Left lung (tissue), 10 donors: ENCODE measurements around the gene ARL10. TPM values are rescaled to one million over a fixed set of nuclear protein-coding genes. Genes with fewer than 3 reads are reported as not detected.

ENCODE experiments used
- ATAC-seq: fragments of 200-7000 bp; cut with Tn5 transposase; one replicate; pipeline ENCODE4 v1.9.1; 2020; ENCODE audit warnings: moderate library complexity
- DNase-seq, 4 donors: peaks; one replicate each; pipeline ENCODE4 v3.0.0-alpha.2; 2013 to 2020
- H3K27ac ChIP-seq, 2 donors: fragments of 200-600 bp; sonication (generic) in 1 of 2; one replicate each; pipeline versions ENCODE4 v1.5.0 to v1.8.0; 2020 to 2021
- H3K27me3 ChIP-seq, 2 donors: fragments of 200-600 bp; sonication (generic) in 1 of 2; one replicate each; pipeline versions ENCODE4 v1.5.0 to v1.8.0; 2020 to 2021
- H3K36me3 ChIP-seq, 2 donors: fragments of 200-600 bp; sonication (generic) in 1 of 2; one replicate each; pipeline versions ENCODE4 v1.5.0 to v1.8.0; 2020 to 2021
- H3K4me1 ChIP-seq, 2 donors: fragments of 200-600 bp; one replicate each; pipeline ENCODE4 v1.8.0; 2021
- H3K4me3 ChIP-seq, 2 donors: fragments of 200-600 bp; sonication (generic) in 1 of 2; one replicate each; pipeline versions ENCODE4 v1.5.0 to v1.8.0; 2020 to 2021; ENCODE audit warnings: mild to moderate bottlenecking in 1 of 2
- H3K9me3 ChIP-seq, 2 donors: fragments of 200-600 bp; sonication (generic) in 1 of 2; one replicate each; pipeline versions ENCODE4 v1.5.0 to v1.8.0; 2020 to 2021
- intact Hi-C, 2 donors: fragments of 100-400 bp; cut with DNase I; formaldehyde crosslinking; loops; one replicate each; pipeline versions ENCODE4 v1.11.2 to v1.14.2; 2022
- polyA plus RNA-seq, 6 donors: library from polyadenylated mRNA; unstranded; fragments of 120-200 nt; gene quantifications; one replicate each; pipeline ENCODE4 v1.2.1, GENCODE V29; 2013; ENCODE audit not compliant: insufficient read length in 6 of 6
- total RNA-seq, 2 donors: library from RNA; stranded (reverse); fragmentation: NEBNext Ultra II Directional; extraction: Animal tissue kit (Norgen Biotek cat#: 25700); gene quantifications; one replicate each; pipeline ENCODE4 v1.2.1, GENCODE V29; 2021
- TF ChIP-seq, protein P1 (sequence below), 2 donors: fragments of 200-600 bp; sonication (generic) in 1 of 2; IDR thresholded peaks; one replicate each; pipeline versions ENCODE4 v1.5.0 to v1.8.0; 2021; ENCODE audit warnings: antibody characterized with exemption in 2 of 2
- donor health status: DM: no; HTN: yes; CAD: no.
- donor health status: DM: no; HTN: no; CAD: no.

The ARL10 gene
- total and polyA plus RNA-seq, 8 donors: 6.0 to 20.1 (median 18.2) TPM

DNA sequence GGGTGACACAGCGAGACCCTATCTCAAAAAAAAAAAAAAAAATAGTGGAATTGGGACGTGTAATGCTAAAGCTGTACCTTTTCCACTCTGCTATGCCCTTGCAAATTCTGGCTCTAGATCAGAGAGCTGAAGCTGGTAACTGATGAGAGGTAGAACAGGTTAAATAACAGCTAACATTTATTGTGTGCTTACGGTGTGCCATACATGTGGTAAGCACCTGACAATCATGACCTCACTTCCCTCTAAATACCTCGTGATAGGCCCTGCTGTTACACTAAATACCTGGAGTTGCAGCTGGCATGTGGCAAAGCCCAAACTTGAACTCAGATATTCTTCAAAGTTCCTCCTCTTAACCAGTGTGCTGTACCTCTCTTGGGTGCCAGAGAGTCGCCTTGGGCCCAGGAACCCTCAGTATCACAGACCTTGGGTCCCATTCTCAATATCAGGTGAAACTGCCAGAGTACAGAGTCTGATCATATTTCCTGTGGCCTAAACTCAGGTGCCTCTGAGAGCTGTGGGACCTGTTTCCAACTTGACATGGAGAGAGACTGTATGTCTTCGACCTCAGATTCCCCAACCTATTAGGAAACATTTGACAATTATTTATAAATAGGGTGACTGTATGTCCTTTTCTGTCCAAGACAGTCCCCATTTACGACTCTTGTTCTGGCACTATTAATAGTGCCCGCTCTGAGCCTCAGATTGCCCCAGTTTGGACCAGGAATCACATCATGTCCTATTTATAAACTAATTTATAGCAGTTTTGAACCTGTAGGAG is 4.8 kb downstream of the ARL10 start:
- H3K4me3 ChIP-seq: no peak overlapping the region
- no peak overlapping the region for H3K27ac ChIP-seq
- ATAC-seq: no peak
- H3K9me3 ChIP-seq: no peaks in the 10 kb centered on the region
- H3K4me1 ChIP-seq: peaks cover 0 to 13% of the 10 kb centered on the region in 2 donors
- DNase-seq: no peak
- H3K36me3 ChIP-seq: no peaks in the 10 kb centered on the region
- peaks cover 0 to 27% of the 10 kb centered on the region in 2 donors for H3K27me3 ChIP-seq
- TF ChIP-seq, protein P1, sequence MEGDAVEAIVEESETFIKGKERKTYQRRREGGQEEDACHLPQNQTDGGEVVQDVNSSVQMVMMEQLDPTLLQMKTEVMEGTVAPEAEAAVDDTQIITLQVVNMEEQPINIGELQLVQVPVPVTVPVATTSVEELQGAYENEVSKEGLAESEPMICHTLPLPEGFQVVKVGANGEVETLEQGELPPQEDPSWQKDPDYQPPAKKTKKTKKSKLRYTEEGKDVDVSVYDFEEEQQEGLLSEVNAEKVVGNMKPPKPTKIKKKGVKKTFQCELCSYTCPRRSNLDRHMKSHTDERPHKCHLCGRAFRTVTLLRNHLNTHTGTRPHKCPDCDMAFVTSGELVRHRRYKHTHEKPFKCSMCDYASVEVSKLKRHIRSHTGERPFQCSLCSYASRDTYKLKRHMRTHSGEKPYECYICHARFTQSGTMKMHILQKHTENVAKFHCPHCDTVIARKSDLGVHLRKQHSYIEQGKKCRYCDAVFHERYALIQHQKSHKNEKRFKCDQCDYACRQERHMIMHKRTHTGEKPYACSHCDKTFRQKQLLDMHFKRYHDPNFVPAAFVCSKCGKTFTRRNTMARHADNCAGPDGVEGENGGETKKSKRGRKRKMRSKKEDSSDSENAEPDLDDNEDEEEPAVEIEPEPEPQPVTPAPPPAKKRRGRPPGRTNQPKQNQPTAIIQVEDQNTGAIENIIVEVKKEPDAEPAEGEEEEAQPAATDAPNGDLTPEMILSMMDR (IDR thresholded peaks at IDR 0.05): no peak
- intact Hi-C loops: no loop called here

DNA sequence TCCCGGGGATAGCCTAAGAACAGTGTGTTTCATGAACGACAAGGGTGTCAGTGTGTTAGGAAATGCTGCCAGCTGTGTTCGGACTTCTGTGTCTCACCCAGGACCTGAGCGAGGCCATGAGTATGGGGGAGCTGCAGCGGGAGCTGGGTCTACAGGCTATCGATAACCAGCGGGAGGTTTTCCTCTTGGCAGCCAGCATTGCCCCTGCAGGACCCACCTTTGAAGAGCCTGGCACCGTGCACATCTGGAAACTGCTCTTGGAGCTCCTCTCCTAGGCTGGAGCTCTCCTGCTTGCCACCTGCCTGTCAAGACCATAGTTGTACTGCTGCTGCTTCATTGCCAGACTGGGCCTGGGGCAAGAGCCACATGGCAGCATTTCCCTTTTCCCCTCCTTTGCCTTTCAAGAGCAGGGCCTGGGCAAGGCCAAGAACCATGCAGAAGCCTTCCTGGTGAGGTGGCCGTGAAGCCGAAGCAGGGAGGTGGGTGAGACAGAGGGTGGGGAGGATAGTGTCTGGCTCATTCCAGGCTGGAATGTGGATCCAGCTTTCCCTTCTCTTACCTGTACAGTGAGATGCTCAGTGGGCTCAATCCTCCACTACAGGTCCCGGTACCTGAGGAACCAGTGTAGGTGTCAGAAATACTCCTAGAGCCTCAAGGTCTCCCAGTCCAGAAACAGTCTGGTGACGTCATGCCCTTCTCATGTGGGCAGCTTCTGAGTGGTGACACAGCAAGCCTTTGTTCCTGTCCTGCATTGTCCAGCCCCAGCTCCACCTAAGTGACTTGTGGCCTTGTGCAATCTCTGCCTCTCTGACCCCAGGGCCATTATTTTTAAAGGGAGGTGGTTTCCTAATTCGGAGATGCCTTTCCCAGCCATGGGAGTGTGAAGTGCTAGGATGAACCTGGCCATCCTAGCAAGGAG is 6.6 kb downstream of the ARL10 start:
- DNase-seq: no peak
- peak; percentile 29 for ATAC-seq
- Histone ChIP-seq H3K4me3 (no peak overlapping the region), H3K36me3 (no peaks in the 10 kb centered on the region), H3K4me1 (no peaks in the 10 kb centered on the region), H3K27me3 (peaks cover 0 to 10% of the 10 kb centered on the region in 2 donors), H3K27ac (no peak overlapping the region), H3K9me3 (no peaks in the 10 kb centered on the region)
- TF ChIP-seq, protein P1 (IDR thresholded peaks at IDR 0.05): no peak
- intact Hi-C loops: no loop called here

DNA sequence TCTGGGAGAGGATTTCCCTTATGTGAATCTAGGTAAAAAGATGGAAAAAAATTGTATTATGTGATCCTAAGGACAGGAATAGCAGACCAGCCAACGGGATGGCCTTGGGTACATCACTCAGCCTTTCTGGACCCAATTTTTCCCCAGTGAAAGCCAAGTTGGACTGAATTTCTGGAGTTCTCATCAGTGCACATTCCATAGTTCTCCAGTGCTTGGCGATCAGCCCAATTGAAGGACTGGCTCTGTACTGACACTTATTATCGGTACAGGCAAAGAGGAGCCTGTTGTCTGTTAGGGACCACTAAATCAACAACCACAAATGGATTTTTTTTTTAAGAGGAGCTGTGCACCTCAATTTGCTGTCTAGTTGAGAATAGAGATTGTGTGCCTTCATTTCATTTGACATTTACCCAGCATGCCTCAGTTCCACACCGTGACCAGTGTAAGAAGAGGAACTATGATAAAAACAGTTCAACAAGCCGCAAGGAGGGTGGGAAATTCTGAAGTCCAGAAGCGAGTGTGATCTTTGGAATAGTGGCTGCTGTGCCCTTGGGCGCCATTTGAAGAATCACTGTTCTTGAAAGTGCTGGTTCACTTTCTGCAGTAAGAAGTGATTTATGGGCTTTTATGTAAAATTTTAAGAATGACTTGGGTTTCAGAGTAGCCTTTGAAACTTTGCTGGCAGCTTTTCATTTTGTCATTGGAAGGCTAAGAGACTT is 8.0 kb downstream of the ARL10 start:
- Histone ChIP-seq H3K4me1 (no peaks in the 10 kb centered on the region), H3K27ac (no peak overlapping the region), H3K4me3 (no peak overlapping the region), H3K36me3 (no peaks in the 10 kb centered on the region), H3K27me3 (no peaks in the 10 kb centered on the region), H3K9me3 (no peaks in the 10 kb centered on the region)
- intact Hi-C loops: no loop called here
- DNase-seq (peak in 1 of 4 donors; percentile 26), ATAC-seq (no peak)
- TF ChIP-seq, protein P1 (IDR thresholded peaks at IDR 0.05): no peak

DNA sequence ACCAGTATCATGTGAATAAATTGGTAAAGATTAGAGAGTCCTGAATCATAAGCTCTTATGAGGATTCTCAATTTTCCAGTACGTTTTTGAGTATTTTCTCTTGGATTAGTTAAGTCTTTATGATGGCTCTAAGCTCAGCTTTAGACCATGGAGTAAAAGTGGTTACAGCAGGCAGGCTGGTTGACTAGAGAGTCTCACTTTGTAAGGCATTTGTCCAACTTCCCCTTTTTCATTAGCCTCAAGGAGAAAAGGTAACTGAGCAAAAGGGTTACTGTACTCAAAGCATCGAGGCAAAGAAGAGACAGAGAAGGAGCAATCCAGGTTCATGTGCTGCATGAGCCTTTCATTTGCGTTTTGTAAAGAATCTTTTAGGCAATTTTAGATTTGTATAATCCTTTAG is 14.6 kb downstream of the ARL10 start:
- intact Hi-C loops: no loop called here
- no peak overlapping the region for H3K27ac ChIP-seq
- no peaks in the 10 kb centered on the region for H3K27me3 ChIP-seq
- TF ChIP-seq, protein P1 (IDR thresholded peaks at IDR 0.05): no peak
- DNase-seq (no peak), ATAC-seq (no peak)
- H3K4me1 ChIP-seq: no peaks in the 10 kb centered on the region
- H3K4me3 ChIP-seq: no peak overlapping the region
- peaks cover 0 to 40% of the 10 kb centered on the region in 2 donors for H3K36me3 ChIP-seq
- H3K9me3 ChIP-seq: no peaks in the 10 kb centered on the region
